Activated T-helper 1 cell treated with anti-CD3 and anti-CD28 coated beads, Interleukin-12 subunit alpha, Interleukin-12 subunit beta, Interleukin-2, Interleukin-4 antibody, amounts not matched to agents 30 ng/mL and 10 ng/mL and 1 ng/mL, durations not matched to agents 14 hours and 24 hours and 36 hours (primary cell): ENCODE data around the gene ATE1. TPM values are rescaled to one million over a fixed set of nuclear protein-coding genes. Genes with fewer than 3 reads are reported as not detected.
"Not testable (repeated sequence)": the region's sequence is repeated elsewhere in the genome, so short reads cannot be mapped to it uniquely, and the experiment has no call there.

Source experiments
- DNase-seq: peaks from one replicate; pipeline ENCODE4 v3.0.0; 2021; ENCODE audit warnings: low spot score
- H3K27ac Mint-ChIP-seq: one replicate; pipeline ENCODE4 v1.8.0; 2021; ENCODE audit warnings: mild to moderate bottlenecking, mixed read lengths
- H3K27me3 Mint-ChIP-seq: one replicate; pipeline ENCODE4 v1.8.0; 2022; ENCODE audit warnings: mild to moderate bottlenecking, moderate library complexity, mixed read lengths; ENCODE audit not compliant: insufficient read depth
- H3K36me3 Mint-ChIP-seq: one replicate; pipeline ENCODE4 v1.8.0; 2021; ENCODE audit warnings: low read depth, mixed read lengths
- H3K4me1 Mint-ChIP-seq: one replicate; pipeline ENCODE4 v1.8.0; 2021; ENCODE audit warnings: low read depth, mixed read lengths
- H3K4me3 Mint-ChIP-seq: one replicate; pipeline ENCODE4 v1.8.0; 2021; ENCODE audit warnings: mild to moderate bottlenecking, moderate library complexity, mixed read lengths
- H3K9me3 Mint-ChIP-seq: one replicate; pipeline ENCODE4 v1.8.0; 2021; ENCODE audit warnings: mixed read lengths
- intact Hi-C: fragments of 100-400 bp; cut with micrococcal nuclease; formaldehyde crosslinking; loops from one replicate; pipeline ENCODE4 v1.15.1; 2024
- total RNA-seq: library from RNA; stranded (reverse); gene quantifications from 2 replicates; pipeline ENCODE4 v1.2.3, GENCODE V29; 2022

The ATE1 gene
- total RNA-seq, 1 donor from 2014 or later, result 37.5 TPM

- DNase-seq, result no peak
- H3K4me1 Mint-ChIP-seq, result no peaks in the 10 kb centered on the region
- H3K36me3 Mint-ChIP-seq, result no peaks in the 10 kb centered on the region
- no peaks in the 10 kb centered on the region for H3K27me3 Mint-ChIP-seq
- H3K9me3 Mint-ChIP-seq, result peaks cover 3% of the 10 kb centered on the region
- intact Hi-C loops, result no loop called here
- no peak overlapping the region for H3K27ac Mint-ChIP-seq
- H3K4me3 Mint-ChIP-seq, result no peak overlapping the region
Measured at GRCh38 chr10:121702351-121703320, 225.2 kb downstream of the ATE1 start.

DNA sequence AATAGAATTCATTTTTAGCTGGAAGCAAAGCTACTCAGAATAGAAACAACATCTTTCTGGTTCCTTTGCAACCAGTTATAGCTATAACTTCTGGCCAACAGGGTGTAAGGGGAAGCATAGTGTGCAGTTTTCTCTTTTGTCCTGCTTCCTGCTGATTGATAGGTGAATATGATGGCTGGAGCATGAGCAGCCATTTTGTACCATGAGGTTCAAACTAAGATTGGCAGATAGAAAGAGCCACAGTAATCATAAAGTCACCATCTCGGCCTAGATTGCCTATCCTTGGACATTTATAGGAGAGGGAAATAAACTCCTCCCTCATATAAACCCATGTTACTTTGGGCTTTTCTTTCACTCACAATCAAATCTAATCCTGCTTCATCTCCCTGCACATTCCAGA is 227.4 kb downstream of the ATE1 start:
- Mint-ChIP-seq H3K27me3 (no peaks in the 10 kb centered on the region), H3K4me1 (no peaks in the 10 kb centered on the region), H3K9me3 (peaks cover 3% of the 10 kb centered on the region), H3K4me3 (no peak overlapping the region), H3K27ac (no peak overlapping the region), H3K36me3 (no peaks in the 10 kb centered on the region)
- intact Hi-C loops, result no loop called here
- DNase-seq, result no peak

- H3K4me1 Mint-ChIP-seq, H3K27me3 Mint-ChIP-seq, H3K27ac Mint-ChIP-seq, DNase-seq, H3K9me3 Mint-ChIP-seq, intact Hi-C loops, H3K36me3 Mint-ChIP-seq, H3K4me3 Mint-ChIP-seq: not testable (repeated sequence)
Measured at GRCh38 chr10:121699703-121700102, 228.1 kb downstream of the ATE1 start.

GRCh38 chr10:121698902-121699301 is 228.9 kb downstream of the ATE1 start:
- no peaks in the 10 kb centered on the region for H3K27me3 Mint-ChIP-seq
- no peaks in the 10 kb centered on the region for H3K4me1 Mint-ChIP-seq
- no peak overlapping the region for H3K27ac Mint-ChIP-seq
- no peaks in the 10 kb centered on the region for H3K36me3 Mint-ChIP-seq
- DNase-seq, result no peak
- peaks cover 3% of the 10 kb centered on the region for H3K9me3 Mint-ChIP-seq
- intact Hi-C loops, result no loop called here
- no peak overlapping the region for H3K4me3 Mint-ChIP-seq

- H3K4me3 Mint-ChIP-seq, result no peak overlapping the region
- no peaks in the 10 kb centered on the region for H3K36me3 Mint-ChIP-seq
- intact Hi-C loops, result no loop called here
- H3K4me1 Mint-ChIP-seq, result no peaks in the 10 kb centered on the region
- no peaks in the 10 kb centered on the region for H3K27me3 Mint-ChIP-seq
- H3K9me3 Mint-ChIP-seq, result peaks cover 3% of the 10 kb centered on the region
- no peak for DNase-seq
- no peak overlapping the region for H3K27ac Mint-ChIP-seq
Measured at GRCh38 chr10:121698336-121698735, 229.5 kb downstream of the ATE1 start.

DNA sequence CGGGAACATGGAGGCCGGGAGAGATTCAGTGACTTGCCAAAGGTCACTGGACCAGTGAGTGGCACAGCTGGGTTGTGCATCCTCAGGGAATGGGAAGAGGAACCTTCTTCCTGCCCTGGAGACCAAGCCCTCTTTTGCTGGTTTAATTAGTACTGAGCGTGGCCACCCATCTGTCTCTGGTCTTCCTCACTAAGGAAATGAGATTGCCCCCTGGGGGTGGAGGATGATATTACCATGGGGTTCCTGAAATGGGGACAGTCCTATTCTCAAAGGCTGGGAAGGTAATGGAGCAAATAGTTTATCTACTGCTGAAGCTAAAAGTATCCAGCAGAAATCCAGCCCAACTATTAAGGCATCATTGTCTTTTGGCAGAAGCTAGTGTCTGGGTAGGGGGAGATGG is 231.0 kb downstream of the ATE1 start:
- Mint-ChIP-seq H3K4me3 (no peak overlapping the region), H3K27me3 (no peaks in the 10 kb centered on the region), H3K27ac (no peak overlapping the region), H3K36me3 (no peaks in the 10 kb centered on the region), H3K9me3 (peaks cover 3% of the 10 kb centered on the region), H3K4me1 (no peaks in the 10 kb centered on the region)
- no peak for DNase-seq
- intact Hi-C loops, result no loop called here

DNA sequence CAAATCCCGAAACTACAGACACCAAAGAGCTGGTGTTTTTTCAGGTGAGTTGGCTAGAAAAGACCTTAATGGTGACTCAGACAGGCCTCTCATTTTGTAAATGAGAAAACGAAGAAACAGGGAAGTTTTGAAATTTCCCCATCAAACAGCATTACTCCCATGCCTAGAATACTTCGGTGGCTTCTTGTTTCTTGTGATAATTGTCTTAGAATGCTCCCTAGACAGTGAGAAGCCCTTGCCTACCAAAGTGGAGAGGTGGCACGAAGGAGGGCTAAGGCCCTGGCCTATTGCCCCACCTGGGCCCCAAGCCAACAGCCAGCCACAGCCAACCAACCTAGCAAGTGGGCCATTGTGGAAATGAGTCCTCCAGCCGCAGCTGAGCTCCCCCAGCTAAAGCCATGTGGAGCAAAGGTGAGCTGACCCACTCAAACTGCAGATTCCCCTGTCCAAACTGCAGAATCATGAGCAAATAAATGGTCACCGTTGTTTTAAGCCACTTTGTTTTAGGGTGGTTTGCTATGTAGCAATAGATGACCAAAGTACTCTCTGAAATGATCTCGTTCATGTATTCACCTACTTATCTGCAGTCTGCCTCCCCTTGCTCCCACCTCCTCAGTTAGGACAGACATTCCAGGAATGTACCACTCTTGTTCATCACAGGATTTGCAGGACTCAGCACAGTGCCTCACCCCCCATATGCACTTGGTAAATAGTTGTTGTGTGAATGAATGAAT is 231.9 kb downstream of the ATE1 start:
- DNase-seq, result no peak
- Mint-ChIP-seq H3K27ac (no peak overlapping the region), H3K27me3 (no peaks in the 10 kb centered on the region), H3K4me3 (no peak overlapping the region), H3K36me3 (no peaks in the 10 kb centered on the region), H3K4me1 (no peaks in the 10 kb centered on the region), H3K9me3 (peaks cover 3% of the 10 kb centered on the region)
- intact Hi-C loops, result no loop called here

- H3K9me3 Mint-ChIP-seq, result peaks cover 3% of the 10 kb centered on the region
- no peak overlapping the region for H3K27ac Mint-ChIP-seq
- no peaks in the 10 kb centered on the region for H3K27me3 Mint-ChIP-seq
- H3K4me1 Mint-ChIP-seq, result no peaks in the 10 kb centered on the region
- intact Hi-C loops, result no loop called here
- no peaks in the 10 kb centered on the region for H3K36me3 Mint-ChIP-seq
- DNase-seq, result no peak
- H3K4me3 Mint-ChIP-seq, result no peak overlapping the region
Measured at GRCh38 chr10:121694966-121695643, 232.7 kb downstream of the ATE1 start.

DNA sequence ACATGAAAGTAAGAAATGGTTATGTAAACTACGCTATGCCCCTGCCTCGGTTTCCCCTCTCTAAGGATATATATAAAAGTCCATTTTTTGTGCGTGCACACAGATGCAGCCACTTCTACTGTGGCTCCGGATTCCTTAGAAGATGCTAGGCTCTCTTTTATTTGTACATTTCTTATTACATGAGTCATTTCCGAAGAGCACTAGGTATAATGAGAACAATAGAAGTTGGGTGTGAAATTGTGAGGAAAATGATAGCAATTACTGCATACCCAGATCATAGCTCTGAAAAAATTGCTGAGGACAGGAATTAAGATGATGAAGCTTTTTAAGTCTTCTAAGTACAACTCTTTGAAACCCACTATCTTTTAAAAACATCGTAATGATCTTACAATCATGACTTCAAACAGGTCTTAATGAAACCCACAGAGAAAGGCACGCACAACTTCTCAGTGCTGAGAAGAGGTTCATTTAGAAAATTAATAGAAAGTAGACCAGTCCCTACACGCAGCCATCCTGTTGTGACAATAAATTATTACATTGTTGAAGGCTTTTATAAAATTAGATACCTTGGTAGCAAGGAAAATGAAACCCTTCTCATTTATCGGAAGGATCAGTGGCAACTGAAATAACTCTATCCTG is 233.4 kb downstream of the ATE1 start:
- no peak overlapping the region for H3K27ac Mint-ChIP-seq
- intact Hi-C loops, result no loop called here

DNA sequence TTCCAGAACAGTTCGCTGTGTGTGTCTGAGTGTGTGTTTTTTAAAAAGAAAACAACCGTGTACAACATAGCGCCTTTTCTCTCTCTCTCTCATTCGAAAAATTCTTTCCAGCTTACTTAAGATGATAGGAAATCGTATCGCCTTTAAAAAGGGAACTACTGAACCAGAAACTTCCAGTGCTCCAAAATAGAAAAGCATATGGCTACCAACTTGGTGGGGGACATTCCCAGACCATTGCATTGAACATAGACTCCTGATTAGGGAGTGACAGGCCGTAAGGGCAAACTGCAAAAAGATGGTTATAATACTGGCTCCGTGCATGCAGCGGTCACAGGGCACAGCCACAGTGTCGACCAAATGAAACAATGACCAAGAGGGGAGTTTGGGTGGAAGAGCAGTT is 235.2 kb downstream of the ATE1 start:
- Mint-ChIP-seq H3K4me3 (no peak overlapping the region), H3K36me3 (no peaks in the 10 kb centered on the region), H3K27me3 (no peaks in the 10 kb centered on the region), H3K9me3 (no peaks in the 10 kb centered on the region), H3K4me1 (no peaks in the 10 kb centered on the region), H3K27ac (no peak overlapping the region)
- intact Hi-C loops, result no loop called here
- no peak for DNase-seq

More for the DNA sequence above, 233.4 kb downstream of the ATE1 start:
- DNase-seq, result no peak
- Mint-ChIP-seq H3K9me3 (no peaks in the 10 kb centered on the region), H3K4me1 (no peaks in the 10 kb centered on the region), H3K36me3 (no peaks in the 10 kb centered on the region), H3K4me3 (no peak overlapping the region), H3K27me3 (no peaks in the 10 kb centered on the region)

DNA sequence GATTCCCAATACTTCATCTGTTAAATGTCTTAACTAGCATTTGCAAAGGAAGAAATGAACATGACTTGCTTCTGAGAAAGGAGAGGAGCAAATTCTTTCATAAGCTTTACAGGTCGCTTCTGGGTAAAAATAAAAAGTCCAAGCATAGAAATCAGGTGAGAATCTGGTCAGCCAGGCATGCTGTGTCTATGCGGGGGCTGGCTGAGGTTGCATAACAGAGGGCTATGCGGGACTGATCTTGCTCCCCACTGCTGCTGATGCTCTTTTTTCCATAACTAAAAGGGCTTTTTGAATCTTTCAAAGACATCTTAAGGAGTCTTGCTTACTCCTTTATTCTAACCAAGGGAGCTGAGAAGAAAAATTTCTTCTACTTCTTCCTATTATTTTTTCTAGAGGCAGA is 236.9 kb downstream of the ATE1 start:
- Mint-ChIP-seq H3K4me1 (no peaks in the 10 kb centered on the region), H3K4me3 (no peak overlapping the region), H3K36me3 (no peaks in the 10 kb centered on the region), H3K9me3 (no peaks in the 10 kb centered on the region), H3K27me3 (no peaks in the 10 kb centered on the region), H3K27ac (no peak overlapping the region)
- intact Hi-C loops, result no loop called here
- DNase-seq, result no peak
